HG03520 (cell line): ENCODE results near the gene PAGR1.
"Not testable (repeated sequence)": the region's sequence is repeated elsewhere in the genome, so short reads cannot be mapped to it uniquely, and the experiment has no call there.

ENCODE experiments used
- ATAC-seq: cut with Tn5 transposase; IDR thresholded peaks from one replicate; pipeline ENCODE4 v1.9.1; 2021; ENCODE audit warnings: mild to moderate bottlenecking, moderate library complexity; ENCODE audit not compliant: unreplicated experiment

PAGR1 gene

DNA sequence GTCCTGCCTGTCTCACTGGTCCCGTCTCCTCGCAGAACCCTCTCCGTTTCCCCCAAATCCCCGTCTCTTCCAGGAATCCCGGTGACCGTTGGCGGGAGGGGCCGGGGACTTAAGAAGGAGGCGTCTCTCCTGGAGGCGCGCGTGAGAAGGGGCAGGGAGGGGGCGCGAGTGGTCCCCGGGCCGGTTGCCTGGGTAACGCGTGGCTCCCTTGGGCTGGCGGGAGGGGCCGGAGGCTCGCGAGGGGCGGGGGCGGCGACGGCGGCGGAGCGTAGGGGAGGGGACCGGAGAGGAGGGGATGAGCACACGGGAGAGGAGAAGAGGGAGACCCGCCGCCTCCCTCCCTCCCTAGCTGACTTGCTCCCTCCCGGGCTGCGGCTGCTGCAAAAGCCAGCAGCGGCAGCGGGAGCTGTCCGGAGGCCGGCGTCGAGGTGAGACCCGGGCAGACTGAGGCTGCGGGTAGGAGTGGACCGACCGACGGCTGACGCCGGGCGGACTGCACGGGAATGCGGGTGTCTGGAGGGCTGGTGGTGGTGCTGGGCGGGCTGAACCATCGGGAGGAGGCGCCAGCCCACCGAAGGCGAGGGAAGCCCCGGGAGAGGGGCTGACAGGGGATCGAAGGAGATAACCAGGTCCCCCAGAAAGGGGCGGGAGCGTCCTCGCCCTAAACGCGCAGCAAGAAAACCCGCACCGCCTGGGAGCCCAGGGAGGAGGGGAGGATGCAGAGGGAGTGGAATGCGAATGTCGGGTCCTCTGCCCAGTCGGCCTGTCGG, 3.9 kb upstream of the PAGR1 start, which contains the start of gene PRRT2:
TSS of gene PRRT2 (plus strand) at position 298 of the 770 bp plus-strand sequence. CDS start 862 bp downstream, outside the sequence.
- no peak for ATAC-seq

DNA sequence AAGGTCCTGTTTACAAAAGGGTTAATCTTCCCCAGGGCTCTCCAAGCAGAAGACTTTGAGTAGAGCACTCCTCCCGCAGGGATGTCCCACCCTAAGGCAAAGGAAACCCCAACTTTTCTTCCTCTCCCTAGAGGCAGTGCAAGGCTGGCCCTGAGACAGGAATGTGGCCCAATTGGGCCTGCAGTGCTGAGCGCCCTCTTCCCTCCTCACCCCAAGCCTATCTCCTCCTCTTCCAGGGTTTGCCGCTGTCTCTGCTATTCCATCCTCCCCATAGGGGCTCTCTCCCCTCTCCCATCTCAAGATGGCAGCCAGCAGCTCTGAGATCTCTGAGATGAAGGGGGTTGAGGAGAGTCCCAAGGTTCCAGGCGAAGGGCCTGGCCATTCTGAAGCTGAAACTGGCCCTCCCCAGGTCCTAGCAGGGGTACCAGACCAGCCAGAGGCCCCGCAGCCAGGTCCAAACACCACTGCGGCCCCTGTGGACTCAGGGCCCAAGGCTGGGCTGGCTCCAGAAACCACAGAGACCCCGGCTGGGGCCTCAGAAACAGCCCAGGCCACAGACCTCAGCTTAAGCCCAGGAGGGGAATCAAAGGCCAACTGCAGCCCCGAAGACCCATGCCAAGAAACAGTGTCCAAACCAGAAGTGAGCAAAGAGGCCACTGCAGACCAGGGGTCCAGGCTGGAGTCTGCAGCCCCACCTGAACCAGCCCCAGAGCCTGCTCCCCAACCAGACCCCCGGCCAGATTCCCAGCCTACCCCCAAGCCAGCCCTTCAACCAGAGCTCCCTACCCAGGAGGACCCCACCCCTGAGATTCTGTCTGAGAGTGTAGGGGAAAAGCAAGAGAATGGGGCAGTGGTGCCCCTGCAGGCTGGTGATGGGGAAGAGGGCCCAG, 3.0 kb upstream of the PAGR1 start:
- no peak for ATAC-seq

- no peak for ATAC-seq
Measured at GRCh38 chr16:29813644-29814562, 2.0 kb upstream of the PAGR1 start.

- ATAC-seq = no peak
Measured at GRCh38 chr16:29814592-29814991, 1.4 kb upstream of the PAGR1 start.

DNA sequence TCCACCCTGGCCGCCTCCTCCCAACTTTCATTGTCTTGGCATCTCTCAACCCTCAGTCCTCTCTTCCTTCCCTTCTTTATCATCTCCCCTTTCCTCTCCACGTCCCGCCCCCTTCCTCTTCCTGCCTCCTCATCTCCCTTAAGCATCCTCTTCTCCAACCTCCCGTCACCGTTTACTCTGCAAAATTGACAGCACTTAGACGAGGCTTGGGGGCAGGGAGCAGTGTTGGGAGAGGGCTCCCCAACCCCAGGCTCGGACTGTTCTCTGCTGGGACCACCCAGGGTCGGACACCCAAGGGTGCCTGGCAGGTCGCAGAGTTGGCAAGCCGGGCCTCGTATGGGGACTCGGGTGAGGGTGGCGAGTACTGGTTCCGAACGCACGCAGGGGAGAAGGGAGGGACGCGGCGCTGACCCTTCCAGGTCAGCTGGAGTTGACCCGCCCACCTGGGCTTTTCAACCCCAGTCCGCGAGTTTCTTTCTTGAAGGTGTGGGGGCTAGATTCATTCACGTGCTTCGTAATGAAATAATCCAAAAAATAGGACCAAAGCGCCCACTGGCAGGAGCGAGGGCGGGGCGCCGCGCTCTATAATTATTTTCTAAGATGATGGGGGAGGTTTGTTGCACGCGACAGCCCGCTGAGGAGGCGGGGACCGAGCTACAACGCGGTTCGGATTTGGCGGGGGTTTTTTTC, 775 bp upstream of the PAGR1 start:
- ATAC-seq = no peak

DNA sequence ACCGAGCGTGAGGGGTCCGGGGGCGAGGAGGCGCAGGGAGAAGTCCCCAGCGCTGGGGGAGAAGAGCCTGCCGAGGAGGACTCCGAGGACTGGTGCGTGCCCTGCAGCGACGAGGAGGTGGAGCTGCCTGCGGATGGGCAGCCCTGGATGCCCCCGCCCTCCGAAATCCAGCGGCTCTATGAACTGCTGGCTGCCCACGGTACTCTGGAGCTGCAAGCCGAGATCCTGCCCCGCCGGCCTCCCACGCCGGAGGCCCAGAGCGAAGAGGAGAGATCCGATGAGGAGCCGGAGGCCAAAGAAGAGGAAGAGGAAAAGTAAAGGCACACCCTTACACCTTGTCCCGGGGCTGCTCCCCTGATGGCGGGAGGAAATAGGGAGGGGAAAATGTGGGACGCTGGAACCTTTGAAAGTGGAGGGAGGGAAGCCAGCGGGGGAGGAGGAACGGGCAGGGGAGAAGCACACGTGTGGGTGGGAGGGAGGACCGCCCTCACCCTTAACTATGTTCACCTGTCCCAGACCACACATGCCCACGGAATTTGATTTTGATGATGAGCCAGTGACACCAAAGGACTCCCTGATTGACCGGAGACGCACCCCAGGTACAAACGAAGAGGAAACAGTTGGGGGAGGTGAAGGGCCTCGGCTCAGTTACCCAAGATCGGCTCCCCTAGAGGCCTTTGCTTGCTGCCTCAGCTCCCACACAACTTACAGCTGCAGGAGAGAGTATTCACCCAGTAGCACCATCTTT, 916 bp downstream of the PAGR1 start:
- no peak for ATAC-seq

GRCh38 chr16:29818082-29818481, 2.1 kb downstream of the PAGR1 start:
- ATAC-seq = no peak

DNA sequence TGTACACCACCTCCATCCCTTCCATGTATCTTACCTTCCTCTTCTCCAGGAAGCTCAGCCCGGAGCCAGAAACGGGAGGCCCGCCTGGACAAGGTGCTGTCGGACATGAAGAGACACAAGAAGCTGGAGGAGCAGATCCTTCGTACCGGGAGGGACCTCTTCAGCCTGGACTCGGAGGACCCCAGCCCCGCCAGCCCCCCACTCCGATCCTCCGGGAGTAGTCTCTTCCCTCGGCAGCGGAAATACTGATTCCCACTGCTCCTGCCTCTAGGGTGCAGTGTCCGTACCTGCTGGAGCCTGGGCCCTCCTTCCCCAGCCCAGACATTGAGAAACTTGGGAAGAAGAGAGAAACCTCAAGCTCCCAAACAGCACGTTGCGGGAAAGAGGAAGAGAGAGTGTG, 3.6 kb downstream of the PAGR1 start:
- ATAC-seq = no peak

DNA sequence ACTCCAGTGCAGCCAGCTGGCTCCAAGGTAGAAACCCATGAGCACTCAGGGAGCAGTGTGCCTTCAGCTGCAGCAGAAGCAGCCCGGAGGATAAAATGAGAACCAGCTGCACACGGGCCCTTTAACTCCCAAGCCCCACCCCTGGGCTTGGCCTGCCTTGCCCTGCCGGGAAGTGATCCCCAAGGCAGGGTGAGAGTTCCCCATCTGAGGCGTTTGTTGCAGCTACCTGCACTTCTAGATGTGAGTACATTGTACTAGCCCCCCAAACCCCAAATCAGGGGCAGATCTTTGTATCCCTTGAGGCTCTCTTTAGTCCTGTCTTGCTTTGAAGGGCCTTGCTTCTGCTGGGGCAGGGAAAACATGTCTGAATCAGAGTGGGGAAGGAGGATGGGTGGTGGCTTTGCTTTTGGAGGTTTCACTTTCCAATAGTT, 4.3 kb downstream of the PAGR1 start, which contains the start of gene MVP:
TSS of gene MVP (plus strand) at position 192 of the 431 bp plus-strand sequence. CDS start 10,088 bp downstream, outside the sequence.
- no peak for ATAC-seq

- ATAC-seq = no peak
Measured at GRCh38 chr16:29820730-29821642, 5.0 kb downstream of the PAGR1 start.

DNA sequence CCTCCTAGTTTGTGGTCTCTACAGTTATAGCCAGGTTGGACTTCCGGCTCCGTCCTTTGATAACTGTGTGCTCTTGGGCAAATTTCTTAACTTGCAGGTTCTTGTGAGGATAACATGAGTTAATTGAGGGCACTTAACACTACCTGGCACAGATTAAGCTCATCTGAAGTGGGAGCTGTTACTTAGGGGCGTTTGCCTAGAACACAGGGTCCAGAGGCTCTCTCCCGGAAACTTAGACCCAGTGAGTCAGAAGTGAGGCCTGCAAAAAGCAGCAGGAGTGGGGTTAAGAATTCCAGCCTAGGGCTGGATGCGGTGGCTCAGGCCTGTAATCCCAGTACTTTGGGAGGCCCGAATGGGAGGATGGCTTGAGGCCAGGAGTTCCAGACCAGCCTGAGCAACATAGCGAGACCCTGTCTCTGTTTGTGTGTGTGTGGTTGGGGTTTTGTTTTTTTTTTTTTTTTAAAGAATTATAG, 5.7 kb downstream of the PAGR1 start:
- no peak for ATAC-seq

- no peak for ATAC-seq
Measured at GRCh38 chr16:29824589-29825144, 8.7 kb downstream of the PAGR1 start.

DNA sequence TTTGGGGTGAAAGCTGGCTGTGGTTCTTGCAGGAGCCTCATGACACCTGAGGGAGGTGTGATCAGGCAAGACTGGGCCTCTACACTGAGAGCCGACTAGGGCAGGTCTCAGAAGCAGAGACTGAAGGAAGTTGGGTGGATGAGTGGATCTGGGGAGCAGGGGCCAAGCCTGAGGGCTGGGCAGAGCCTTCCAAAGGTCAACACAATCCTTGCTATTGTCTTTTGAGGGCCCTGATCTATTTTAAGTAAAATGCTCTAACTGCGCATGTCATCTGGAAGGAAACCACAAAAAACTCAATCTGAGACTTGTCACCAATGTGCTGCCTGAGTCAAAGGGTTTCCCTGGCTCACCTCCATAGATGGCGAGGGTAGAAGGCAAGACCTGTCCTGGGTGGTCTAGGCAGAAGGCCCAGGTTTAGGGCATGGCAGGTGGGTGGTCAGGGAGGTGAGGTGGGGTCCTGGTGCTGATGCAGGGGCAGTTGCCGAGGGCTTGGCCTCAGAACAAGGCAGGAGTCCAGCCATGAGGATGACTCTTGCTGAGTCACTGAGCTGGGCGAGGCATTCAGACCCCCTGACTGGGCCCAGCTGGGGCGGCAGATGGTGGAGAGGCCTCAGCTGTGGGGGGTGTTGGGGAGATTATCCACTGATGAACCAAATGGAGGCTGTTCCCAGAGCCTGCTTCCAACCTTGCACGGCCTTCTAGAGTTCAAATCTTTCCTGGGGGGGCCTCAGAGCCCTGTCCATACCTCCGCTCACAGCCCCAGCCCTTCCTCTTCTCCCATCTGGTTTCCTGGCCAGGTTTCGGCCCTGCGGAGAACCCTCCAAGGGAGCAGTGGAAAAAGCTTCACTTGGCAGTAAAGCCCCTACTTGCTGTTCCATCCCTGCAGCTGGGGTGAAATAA, 9.4 kb downstream of the PAGR1 start:
- no peak for ATAC-seq

GRCh38 chr16:29826342-29826695, 10.4 kb downstream of the PAGR1 start:
- no peak for ATAC-seq

DNA sequence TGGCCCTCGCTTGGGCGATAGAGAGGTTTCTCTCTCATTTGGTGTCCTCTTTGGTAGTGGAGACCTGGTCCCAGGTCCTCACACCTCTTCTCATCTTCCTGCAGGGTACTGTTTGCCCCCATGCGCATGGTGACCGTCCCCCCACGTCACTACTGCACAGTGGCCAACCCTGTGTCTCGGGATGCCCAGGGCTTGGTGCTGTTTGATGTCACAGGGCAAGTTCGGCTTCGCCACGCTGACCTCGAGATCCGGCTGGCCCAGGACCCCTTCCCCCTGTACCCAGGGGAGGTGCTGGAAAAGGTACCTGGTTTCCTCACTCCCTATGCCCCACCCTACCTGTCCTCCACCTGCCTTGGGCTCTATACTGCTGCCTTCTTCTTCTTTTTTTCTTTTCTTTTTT, 14.8 kb downstream of the PAGR1 start:
- ATAC-seq = no peak

DNA sequence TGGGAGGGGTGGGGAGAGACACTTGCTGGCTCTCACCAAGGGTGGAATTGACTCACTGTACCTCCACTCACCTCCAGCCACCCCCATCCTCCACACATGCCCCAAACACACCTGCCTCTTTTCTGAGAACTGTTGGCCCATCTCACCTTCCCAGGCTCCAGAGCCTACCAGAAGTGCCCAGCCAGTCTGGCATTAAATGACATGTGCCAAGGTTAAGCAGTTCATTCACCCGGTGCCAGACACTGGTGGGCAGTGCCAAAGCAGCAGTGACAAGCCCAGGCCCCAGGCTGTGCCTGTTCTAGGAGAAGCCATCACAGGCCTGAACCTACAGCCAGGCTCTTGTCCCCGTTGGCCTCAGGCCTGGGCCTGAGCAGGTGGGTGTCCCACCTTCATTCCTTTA, 15.5 kb downstream of the PAGR1 start:
- ATAC-seq = no peak

- not testable (repeated sequence) for ATAC-seq
Measured at GRCh38 chr16:29833219-29833618, 17.3 kb downstream of the PAGR1 start.
